ENCODE data around the gene KIF17. TPM values are rescaled to one million over a fixed set of nuclear protein-coding genes. Genes with fewer than 3 reads are reported as not detected.
A peak's percentile ranks its signal among the peaks of the same experiment; 100 is the strongest.

KIF17 gene
- total RNA-seq, 1 experiment from 2014 or later, result 5.1 TPM

DNA sequence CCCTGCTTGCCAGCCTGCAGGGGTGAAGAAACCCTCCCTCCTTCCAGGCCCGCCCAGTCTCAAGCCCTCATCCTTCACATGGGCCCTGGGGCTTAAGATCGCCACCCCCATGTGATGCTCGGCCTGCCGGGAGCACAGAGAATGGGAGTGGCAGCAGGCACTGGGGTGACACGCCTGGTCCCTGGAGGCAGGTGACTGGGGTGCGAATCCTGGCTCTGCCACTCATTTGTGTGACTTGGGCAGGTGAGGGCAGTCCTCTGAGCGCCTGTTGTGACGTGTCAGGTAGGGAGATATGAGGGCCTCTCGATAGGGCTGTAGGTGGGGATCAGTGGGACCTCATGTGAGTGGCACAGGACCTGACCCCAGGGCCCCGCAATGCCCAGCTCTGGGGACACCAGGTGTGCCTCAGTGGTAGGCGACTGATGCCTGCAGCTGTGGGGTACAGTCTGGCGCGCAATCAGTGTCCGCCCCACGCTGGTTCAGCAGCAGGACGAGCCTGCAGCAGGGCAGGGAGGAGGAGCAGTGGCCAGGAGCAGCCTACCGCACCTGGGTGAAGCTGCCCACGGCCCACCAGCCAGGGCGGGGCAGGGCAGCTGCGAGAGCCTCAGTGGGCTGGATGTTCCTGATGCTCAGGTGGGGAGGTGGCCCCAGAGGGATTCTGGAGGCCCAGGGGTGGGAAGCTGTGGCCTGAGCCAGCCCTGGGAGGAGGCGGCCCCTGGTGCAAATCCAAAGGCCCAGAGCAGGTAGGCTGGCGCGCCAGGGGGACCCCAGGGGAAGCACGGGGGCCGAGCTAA, 8.5 kb upstream of the KIF17 start:
- Histone ChIP-seq H3K4me2 (ENCODE audit: insufficient read depth, insufficient read length, low read length) (no peak overlapping the region), H3K9ac (ENCODE audit: extremely low read depth, insufficient read length, low read length) (no peak overlapping the region), H3T11ph (ENCODE audit: low read length) (no peak overlapping the region), H4K91ac (ENCODE audit: insufficient read length, low read depth, low read length) (no peak overlapping the region), H2AFZ (ENCODE audit: low read length) (no peak overlapping the region), H3K79me1 (ENCODE audit: insufficient read depth, low read depth, low read length, poor library complexity, severe bottlenecking) (no peaks in the 10 kb centered on the region), H3K14ac (ENCODE audit: insufficient read depth, low read length) (no peak overlapping the region; the same call in 1 of the 2 replicates), H3K9me3 (ENCODE audit: control insufficient read depth, low read depth, low read length) (no peaks in the 10 kb centered on the region), H4K20me1 (ENCODE audit: control insufficient read depth, insufficient read depth, insufficient read length) (no peaks in the 10 kb centered on the region), H2BK15ac (ENCODE audit: low read depth, low read length) (no peak overlapping the region), H2BK120ac (ENCODE audit: low read depth, low read length, poor library complexity, severe bottlenecking) (no peak overlapping the region), H3K56ac (ENCODE audit: insufficient read length, low read depth, low read length) (no peak overlapping the region), H2AK5ac (ENCODE audit: insufficient read length, low read length) (no peak overlapping the region), H4K8ac (replicated peaks; ENCODE audit: insufficient read length, low read depth, low read length) (no peak overlapping the region), H3K4me1 (ENCODE audit: insufficient read depth, low read length) (peaks cover 4% of the 10 kb centered on the region; the same call in 1 of the 2 replicates), H3K4ac (ENCODE audit: low read depth, low read length) (no peak overlapping the region), H4K5ac (ENCODE audit: insufficient read length, low read depth, low read length) (no peak overlapping the region), H3K79me2 (ENCODE audit: insufficient read depth, low read length) (no peaks in the 10 kb centered on the region), H2BK20ac (ENCODE audit: low read depth, low read length, poor library complexity, severe bottlenecking) (no peak overlapping the region), H3K18ac (ENCODE audit: insufficient read length, low read depth, low read length) (no peak overlapping the region), H3K23me2 (ENCODE audit: insufficient read length, low read depth, low read length, poor library complexity, severe bottlenecking) (peaks cover 3% of the 10 kb centered on the region), H3K27me3 (ENCODE audit: insufficient read depth, low read length) (peaks cover 7% of the 10 kb centered on the region; the same call in 1 of the 2 replicates), H2BK12ac (ENCODE audit: insufficient read length, low read depth, low read length) (no peak overlapping the region), H3K23ac (ENCODE audit: insufficient read length, low read depth, low read length) (no peak overlapping the region), H2BK5ac (ENCODE audit: insufficient read length, low read length) (no peak overlapping the region), H3K27ac (ENCODE audit: insufficient read length, low read depth, low read length) (no peak overlapping the region)
- TF ChIP-seq, protein P1, sequence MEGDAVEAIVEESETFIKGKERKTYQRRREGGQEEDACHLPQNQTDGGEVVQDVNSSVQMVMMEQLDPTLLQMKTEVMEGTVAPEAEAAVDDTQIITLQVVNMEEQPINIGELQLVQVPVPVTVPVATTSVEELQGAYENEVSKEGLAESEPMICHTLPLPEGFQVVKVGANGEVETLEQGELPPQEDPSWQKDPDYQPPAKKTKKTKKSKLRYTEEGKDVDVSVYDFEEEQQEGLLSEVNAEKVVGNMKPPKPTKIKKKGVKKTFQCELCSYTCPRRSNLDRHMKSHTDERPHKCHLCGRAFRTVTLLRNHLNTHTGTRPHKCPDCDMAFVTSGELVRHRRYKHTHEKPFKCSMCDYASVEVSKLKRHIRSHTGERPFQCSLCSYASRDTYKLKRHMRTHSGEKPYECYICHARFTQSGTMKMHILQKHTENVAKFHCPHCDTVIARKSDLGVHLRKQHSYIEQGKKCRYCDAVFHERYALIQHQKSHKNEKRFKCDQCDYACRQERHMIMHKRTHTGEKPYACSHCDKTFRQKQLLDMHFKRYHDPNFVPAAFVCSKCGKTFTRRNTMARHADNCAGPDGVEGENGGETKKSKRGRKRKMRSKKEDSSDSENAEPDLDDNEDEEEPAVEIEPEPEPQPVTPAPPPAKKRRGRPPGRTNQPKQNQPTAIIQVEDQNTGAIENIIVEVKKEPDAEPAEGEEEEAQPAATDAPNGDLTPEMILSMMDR (conservative IDR thresholded peaks at IDR 0.05), result no peak
- peaks cover 33% of the 10 kb centered on the region for H3K27me3 Mint-ChIP-seq (ENCODE audit: low read depth)
- H3K4me1 Mint-ChIP-seq, result peaks cover 24 to 38% of the 10 kb centered on the region in 2 experiments
- no peak overlapping the region; a peak in 2 of 7 replicates for H3K27ac Mint-ChIP-seq
- no peaks in the 10 kb centered on the region for H3K36me3 Mint-ChIP-seq (ENCODE audit: insufficient read depth in 1 of 3, low read depth in 3 of 3)
- DNase-seq, result peak; percentile 26
- no CpG with 5 or more reads among the region's 25 CpGs for WGBS (ENCODE audit: extremely low coverage, insufficient read length, low lambda C conversion rate)
- H3K4me3 Mint-ChIP-seq, result no peak overlapping the region
- no peaks in the 10 kb centered on the region; a peak in 1 of 5 replicates for H3K9me3 Mint-ChIP-seq

All from H9 (cell line).